ENCODE results near the gene MTPN.

The MTPN gene

GRCh38 chr7:135879233-135879632 is 97.9 kb downstream of the MTPN start:
- Histone ChIP-seq H3K27ac (ENCODE audit: low read length) (no peak overlapping the region), H3K79me2 (ENCODE audit: low read length) (no peaks in the 10 kb centered on the region), H3K4me3 (ENCODE audit: low read length) (no peak overlapping the region), H2AFZ (ENCODE audit: low read depth, low read length) (no peak overlapping the region), H3K4me2 (ENCODE audit: low read length) (no peak overlapping the region), H3K27me3 (ENCODE audit: low read depth, low read length) (peaks cover 42% of the 10 kb centered on the region), H3K4me1 (ENCODE audit: low read length) (peaks cover 8% of the 10 kb centered on the region), H4K20me1 (ENCODE audit: insufficient read depth, low read length) (no peaks in the 10 kb centered on the region), H3K36me3 (replicated peaks; ENCODE audit: low read depth, low read length) (no peaks in the 10 kb centered on the region), H3K9me3 (ENCODE audit: insufficient read depth, low read length) (0 out of 2 replicates have a peak, but pooled peaks cover 7% of the 10 kb centered on the region), H3K9ac (ENCODE audit: low read length) (no peak overlapping the region)
- TF ChIP-seq CTCF (IDR thresholded peaks at IDR 0.05; ENCODE audit: low read depth, low read length) (no peak), EZH2phosphoT487 (IDR thresholded peaks at IDR 0.05; ENCODE audit: low read depth) (no peak)

- H3K9ac ChIP-seq (ENCODE audit: low read length) = no peak overlapping the region
- no peak overlapping the region for H3K4me2 ChIP-seq (ENCODE audit: low read length)
- H3K79me2 ChIP-seq (ENCODE audit: low read length) = no peaks in the 10 kb centered on the region
- peaks cover 8% of the 10 kb centered on the region for H3K4me1 ChIP-seq (ENCODE audit: low read length)
- no peaks in the 10 kb centered on the region for H4K20me1 ChIP-seq (ENCODE audit: insufficient read depth, low read length)
- H3K4me3 ChIP-seq (ENCODE audit: low read length) = no peak overlapping the region
- TF ChIP-seq CTCF (IDR thresholded peaks at IDR 0.05; ENCODE audit: low read depth, low read length) = no peak
- H3K9me3 ChIP-seq (ENCODE audit: insufficient read depth, low read length) = 0 out of 2 replicates have a peak, but pooled peaks cover 7% of the 10 kb centered on the region
- H3K36me3 ChIP-seq (replicated peaks; ENCODE audit: low read depth, low read length) = no peaks in the 10 kb centered on the region
- H3K27me3 ChIP-seq (ENCODE audit: low read depth, low read length) = peaks cover 42% of the 10 kb centered on the region
- no peak overlapping the region for H2AFZ ChIP-seq (ENCODE audit: low read depth, low read length)
- no peak overlapping the region for H3K27ac ChIP-seq (ENCODE audit: low read length)
These were observed 98.9 kb downstream of the MTPN start for GRCh38 chr7:135878284-135878683.

GRCh38 chr7:135877805-135878204 is 99.4 kb downstream of the MTPN start:
- Histone ChIP-seq H3K27ac (ENCODE audit: low read length) (no peak overlapping the region), H3K4me3 (ENCODE audit: low read length) (no peak overlapping the region)
- TF ChIP-seq CTCF (IDR thresholded peaks at IDR 0.05; ENCODE audit: low read depth, low read length) (no peak), EZH2phosphoT487 (IDR thresholded peaks at IDR 0.05; ENCODE audit: low read depth) (no peak)

More at GRCh38 chr7:135877805-135878204, 99.4 kb downstream of the MTPN start:
- peaks cover 42% of the 10 kb centered on the region for H3K27me3 ChIP-seq (ENCODE audit: low read depth, low read length)
- peaks cover 8% of the 10 kb centered on the region for H3K4me1 ChIP-seq (ENCODE audit: low read length)
- no peak overlapping the region for H3K9ac ChIP-seq (ENCODE audit: low read length)
- H4K20me1 ChIP-seq (ENCODE audit: insufficient read depth, low read length) = no peaks in the 10 kb centered on the region
- 0 out of 2 replicates have a peak, but pooled peaks cover 7% of the 10 kb centered on the region for H3K9me3 ChIP-seq (ENCODE audit: insufficient read depth, low read length)
- H2AFZ ChIP-seq (ENCODE audit: low read depth, low read length) = no peak overlapping the region
- no peak overlapping the region for H3K4me2 ChIP-seq (ENCODE audit: low read length)
- no peaks in the 10 kb centered on the region for H3K79me2 ChIP-seq (ENCODE audit: low read length)
- H3K36me3 ChIP-seq (replicated peaks; ENCODE audit: low read depth, low read length) = no peaks in the 10 kb centered on the region

Data from OCI-LY3 (cell line).